ENCODE results near the gene CELF5. TPM values are rescaled to one million over a fixed set of nuclear protein-coding genes. Genes with fewer than 3 reads are reported as not detected.
"Not testable (repeated sequence)": the region's sequence is repeated elsewhere in the genome, so short reads cannot be mapped to it uniquely, and the experiment has no call there.

Gene CELF5
- total RNA-seq, 3 donors from 2014 or later (not counting 1 experiment from before 2014, with no cell fraction given) = 0.41 to 0.83 TPM; not detected in 1

DNA sequence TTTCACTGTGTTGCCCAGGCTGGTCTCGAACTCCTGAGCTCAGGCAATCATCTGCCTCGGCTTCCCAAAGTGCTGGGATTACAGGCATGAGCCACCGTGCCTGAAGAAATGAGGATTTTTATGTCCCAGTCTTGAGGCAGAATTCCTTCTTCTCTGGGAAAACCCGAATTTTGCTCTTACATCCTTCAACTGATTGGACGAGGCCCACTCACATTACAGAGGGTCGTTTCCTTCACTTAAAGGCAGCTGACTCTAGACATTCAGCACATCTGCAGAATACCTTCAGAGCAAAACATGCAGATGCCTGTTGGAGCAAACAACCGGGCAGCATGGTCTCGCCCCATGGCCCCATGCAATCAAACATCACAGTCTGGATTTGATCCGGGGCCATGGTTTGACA is 105.6 kb downstream of the CELF5 start:
- Mint-ChIP-seq H3K4me1 (no peaks in the 10 kb centered on the region), H3K4me3 (no peak overlapping the region), H3K27ac (no peak overlapping the region), H3K36me3 (no peaks in the 10 kb centered on the region), H3K27me3 (ENCODE audit: low read depth in 2 of 2) (peaks cover 0 to 3% of the 10 kb centered on the region in 2 donors), H3K9me3 (no peaks in the 10 kb centered on the region)
- no peaks in the 10 kb centered on the region for H3K9me3 ChIP-seq (ENCODE audit: control insufficient read depth, insufficient read depth, low read length)
- no peaks in the 10 kb centered on the region for H3K27me3 ChIP-seq (ENCODE audit: control insufficient read depth, insufficient read depth, low read length)
- no peak overlapping the region for H3K27ac ChIP-seq (ENCODE audit: low read length)
- DNase-seq (no peak), ATAC-seq (no peak)
- 80% methylated on average over 9 of the region's 9 CpGs for WGBS (ENCODE audit: insufficient coverage)
- no peak overlapping the region for H3K4me3 ChIP-seq (ENCODE audit: low read length)
- H3K4me1 ChIP-seq (ENCODE audit: control insufficient read depth, insufficient read depth, low read length) = no peaks in the 10 kb centered on the region
- H3K36me3 ChIP-seq (ENCODE audit: control insufficient read depth, insufficient read depth, low read length) = no peaks in the 10 kb centered on the region
- TF ChIP-seq, protein P1, sequence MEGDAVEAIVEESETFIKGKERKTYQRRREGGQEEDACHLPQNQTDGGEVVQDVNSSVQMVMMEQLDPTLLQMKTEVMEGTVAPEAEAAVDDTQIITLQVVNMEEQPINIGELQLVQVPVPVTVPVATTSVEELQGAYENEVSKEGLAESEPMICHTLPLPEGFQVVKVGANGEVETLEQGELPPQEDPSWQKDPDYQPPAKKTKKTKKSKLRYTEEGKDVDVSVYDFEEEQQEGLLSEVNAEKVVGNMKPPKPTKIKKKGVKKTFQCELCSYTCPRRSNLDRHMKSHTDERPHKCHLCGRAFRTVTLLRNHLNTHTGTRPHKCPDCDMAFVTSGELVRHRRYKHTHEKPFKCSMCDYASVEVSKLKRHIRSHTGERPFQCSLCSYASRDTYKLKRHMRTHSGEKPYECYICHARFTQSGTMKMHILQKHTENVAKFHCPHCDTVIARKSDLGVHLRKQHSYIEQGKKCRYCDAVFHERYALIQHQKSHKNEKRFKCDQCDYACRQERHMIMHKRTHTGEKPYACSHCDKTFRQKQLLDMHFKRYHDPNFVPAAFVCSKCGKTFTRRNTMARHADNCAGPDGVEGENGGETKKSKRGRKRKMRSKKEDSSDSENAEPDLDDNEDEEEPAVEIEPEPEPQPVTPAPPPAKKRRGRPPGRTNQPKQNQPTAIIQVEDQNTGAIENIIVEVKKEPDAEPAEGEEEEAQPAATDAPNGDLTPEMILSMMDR (IDR thresholded peaks at IDR 0.05) = no peak
- intact Hi-C loops (cut with micrococcal nuclease) = no loop called here

- H3K27me3 ChIP-seq (ENCODE audit: control insufficient read depth, insufficient read depth, low read length); H3K36me3 Mint-ChIP-seq; intact Hi-C loops (cut with micrococcal nuclease); H3K4me3 ChIP-seq (ENCODE audit: low read length); H3K4me1 ChIP-seq (ENCODE audit: control insufficient read depth, insufficient read depth, low read length); ATAC-seq; H3K4me3 Mint-ChIP-seq; H3K27me3 Mint-ChIP-seq (ENCODE audit: low read depth in 2 of 2); DNase-seq; H3K27ac ChIP-seq (ENCODE audit: low read length); H3K4me1 Mint-ChIP-seq; H3K27ac Mint-ChIP-seq; H3K9me3 Mint-ChIP-seq; H3K36me3 ChIP-seq (ENCODE audit: control insufficient read depth, insufficient read depth, low read length); H3K9me3 ChIP-seq (ENCODE audit: control insufficient read depth, insufficient read depth, low read length): not testable (repeated sequence)
- WGBS (ENCODE audit: insufficient coverage) = 80% methylated on average over 1 of the region's 1 CpG
Measured at GRCh38 chr19:3332232-3332631, 107.8 kb downstream of the CELF5 start.

DNA sequence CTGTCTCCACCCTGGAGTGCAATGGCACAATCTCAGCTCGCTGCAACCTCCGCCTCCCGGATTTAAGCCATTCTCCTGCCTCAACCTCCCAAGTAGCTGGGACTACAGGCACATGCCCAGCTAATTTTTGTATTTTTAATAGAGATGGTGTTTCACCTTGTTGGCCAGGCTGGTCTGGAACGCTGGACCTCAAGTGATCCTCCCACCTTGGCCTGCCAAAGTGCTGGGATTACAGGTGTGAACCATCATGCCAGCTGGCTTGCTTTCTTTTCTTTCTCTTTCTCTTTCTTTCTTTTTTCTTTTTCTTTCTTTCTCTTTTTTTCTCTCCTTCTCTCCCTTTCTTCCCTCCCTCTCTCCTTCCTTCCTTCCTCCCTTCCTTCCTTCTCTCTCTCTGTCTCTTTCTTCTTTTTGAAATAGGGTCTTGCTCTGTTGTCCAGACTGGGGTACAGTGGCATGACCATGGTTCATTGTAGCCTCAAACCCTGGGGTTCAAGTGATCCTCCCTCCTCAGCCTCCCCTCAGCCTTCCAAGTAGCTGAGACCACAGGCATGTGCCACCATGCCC is 108.6 kb downstream of the CELF5 start:
- Mint-ChIP-seq H3K27ac (no peak overlapping the region), H3K4me3 (no peak overlapping the region), H3K36me3 (no peaks in the 10 kb centered on the region), H3K9me3 (no peaks in the 10 kb centered on the region), H3K4me1 (no peaks in the 10 kb centered on the region), H3K27me3 (ENCODE audit: low read depth in 2 of 2) (peaks cover 0 to 3% of the 10 kb centered on the region in 2 donors)
- DNase-seq (no peak), ATAC-seq (no peak)
- H3K9me3 ChIP-seq (ENCODE audit: control insufficient read depth, insufficient read depth, low read length) = no peaks in the 10 kb centered on the region
- WGBS (ENCODE audit: insufficient coverage) = 87% methylated on average over 4 of the region's 4 CpGs
- intact Hi-C loops (cut with micrococcal nuclease) = no loop called here
- TF ChIP-seq, protein P1 (IDR thresholded peaks at IDR 0.05) = no peak
- no peaks in the 10 kb centered on the region for H3K36me3 ChIP-seq (ENCODE audit: control insufficient read depth, insufficient read depth, low read length)
- no peaks in the 10 kb centered on the region for H3K27me3 ChIP-seq (ENCODE audit: control insufficient read depth, insufficient read depth, low read length)
- H3K27ac ChIP-seq (ENCODE audit: low read length) = no peak overlapping the region
- H3K4me1 ChIP-seq (ENCODE audit: control insufficient read depth, insufficient read depth, low read length) = peaks cover 4% of the 10 kb centered on the region
- H3K4me3 ChIP-seq (ENCODE audit: low read length) = no peak overlapping the region

DNA sequence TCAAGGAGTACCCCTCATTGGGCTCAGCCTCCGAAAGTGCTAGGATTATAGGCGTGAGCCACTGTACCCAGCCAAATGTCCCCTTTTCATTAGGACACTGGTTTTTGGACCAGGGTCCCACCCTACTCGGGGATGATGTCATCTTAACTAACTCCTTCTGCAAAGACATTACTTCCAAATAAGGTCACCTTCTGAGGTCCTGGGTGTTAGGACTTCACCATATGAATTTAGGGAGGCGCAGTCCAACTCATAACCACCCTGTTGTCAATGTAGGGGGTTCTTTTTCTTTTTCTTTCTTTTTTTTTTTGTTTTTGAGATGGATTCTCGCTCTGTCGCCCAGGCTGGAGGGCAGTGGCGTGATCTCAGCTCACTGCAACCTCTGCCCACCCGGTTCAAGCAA is 109.2 kb downstream of the CELF5 start:
- Mint-ChIP-seq H3K36me3 (no peaks in the 10 kb centered on the region), H3K27me3 (ENCODE audit: low read depth in 2 of 2) (peaks cover 0 to 3% of the 10 kb centered on the region in 2 donors), H3K4me1 (peaks cover 1 to 3% of the 10 kb centered on the region in 2 donors), H3K9me3 (no peaks in the 10 kb centered on the region), H3K4me3 (no peak overlapping the region), H3K27ac (no peak overlapping the region)
- no peaks in the 10 kb centered on the region for H3K9me3 ChIP-seq (ENCODE audit: control insufficient read depth, insufficient read depth, low read length)
- H3K27ac ChIP-seq (ENCODE audit: low read length) = no peak overlapping the region
- H3K27me3 ChIP-seq (ENCODE audit: control insufficient read depth, insufficient read depth, low read length) = no peaks in the 10 kb centered on the region
- TF ChIP-seq, protein P1 (IDR thresholded peaks at IDR 0.05) = no peak
- WGBS (ENCODE audit: insufficient coverage) = 85% methylated on average over 6 of the region's 8 CpGs
- peaks cover 10% of the 10 kb centered on the region for H3K4me1 ChIP-seq (ENCODE audit: control insufficient read depth, insufficient read depth, low read length)
- ATAC-seq (no peak), DNase-seq (no peak)
- H3K4me3 ChIP-seq (ENCODE audit: low read length) = no peak overlapping the region
- intact Hi-C loops (cut with micrococcal nuclease) = no loop called here
- H3K36me3 ChIP-seq (ENCODE audit: control insufficient read depth, insufficient read depth, low read length) = no peaks in the 10 kb centered on the region

GRCh38 chr19:3334749-3335430 is 110.4 kb downstream of the CELF5 start:
- H3K36me3 ChIP-seq (ENCODE audit: control insufficient read depth, insufficient read depth, low read length); H3K36me3 Mint-ChIP-seq; H3K9me3 Mint-ChIP-seq; DNase-seq; H3K9me3 ChIP-seq (ENCODE audit: control insufficient read depth, insufficient read depth, low read length); H3K4me3 ChIP-seq (ENCODE audit: low read length); ATAC-seq; H3K4me3 Mint-ChIP-seq; H3K27ac Mint-ChIP-seq; H3K27me3 Mint-ChIP-seq (ENCODE audit: low read depth in 2 of 2); H3K4me1 Mint-ChIP-seq; intact Hi-C loops (cut with micrococcal nuclease); H3K27ac ChIP-seq (ENCODE audit: low read length); H3K27me3 ChIP-seq (ENCODE audit: control insufficient read depth, insufficient read depth, low read length): not testable (repeated sequence)
- whole genome bisulfite sequencing (ENCODE audit: insufficient coverage) = 92% methylated on average over 6 of the region's 8 CpGs
- peaks cover 15% of the 10 kb centered on the region for H3K4me1 ChIP-seq (ENCODE audit: control insufficient read depth, insufficient read depth, low read length)
